ENCODE results near the gene IL10RA.
"Not testable (repeated sequence)": the region's sequence is repeated elsewhere in the genome, so short reads cannot be mapped to it uniquely, and the experiment has no call there.

Gene IL10RA

GRCh38 chr11:118002541-118003423 is 16.6 kb downstream of the IL10RA start:
- peaks cover 0 to 32% (median 0%) of the 10 kb centered on the region in 11 experiments; a peak in 2 of 22 replicates for H4K20me1 ChIP-seq
- no peaks in the 10 kb centered on the region for H3K27me3 ChIP-seq
- H3K4me3 ChIP-seq: peak overlapping the region in 4 of 10 experiments; percentile 7 to 46 (median 30); a peak in 6 of 20 replicates
- TF ChIP-seq Cebpa-rat (IDR thresholded peaks at IDR 0.05): no peak
- peaks cover 0 to 38% (median 0%) of the 10 kb centered on the region in 11 experiments; a peak in 6 of 22 replicates for H3K36me3 ChIP-seq
- peaks cover 35 to 100% (median 55%) of the 10 kb centered on the region in 10 experiments for H3K4me1 ChIP-seq
- H3K4me2 ChIP-seq: peak overlapping the region; percentile 64 to 100 (median 86)
- H3K27ac ChIP-seq: peak overlapping the region in 10 of 11 experiments; percentile 53 to 91 (median 78); a peak in 20 of 22 replicates
- peaks cover 0 to 9% (median 4%) of the 10 kb centered on the region in 11 experiments; a peak in 9 of 22 replicates for H3K9me3 ChIP-seq (replicated peaks in 1 of 11)
- H3K9ac ChIP-seq: peak overlapping the region in 8 of 11 experiments; percentile 9 to 74 (median 68); a peak in 14 of 22 replicates

GRCh38 chr11:118003456-118003855 is 17.3 kb downstream of the IL10RA start:
- peaks cover 42 to 100% (median 62%) of the 10 kb centered on the region in 10 experiments for H3K4me1 ChIP-seq

GRCh38 chr11:118004543-118005223 is 18.5 kb downstream of the IL10RA start:
- TF ChIP-seq Cebpa-rat (IDR thresholded peaks at IDR 0.05): no peak
- Histone ChIP-seq H3K27me3 (no peaks in the 10 kb centered on the region), H3K4me2 (peak overlapping the region in 5 of 11 experiments; percentile 9 to 100 (median 96); a peak in 8 of 22 replicates)

More at GRCh38 chr11:118003456-118003855, 17.3 kb downstream of the IL10RA start:
- peak overlapping the region; percentile 64 to 100 (median 86) for H3K4me2 ChIP-seq
- H4K20me1 ChIP-seq: peaks cover 0 to 26% (median 0%) of the 10 kb centered on the region in 11 experiments; a peak in 2 of 22 replicates
- peaks cover 0 to 9% (median 4%) of the 10 kb centered on the region in 11 experiments; a peak in 9 of 22 replicates for H3K9me3 ChIP-seq (replicated peaks in 1 of 11)
- H3K27me3 ChIP-seq: no peaks in the 10 kb centered on the region
- peak overlapping the region in 10 of 11 experiments; percentile 53 to 91 (median 78); a peak in 19 of 22 replicates for H3K27ac ChIP-seq
- H3K36me3 ChIP-seq: peaks cover 0 to 32% (median 0%) of the 10 kb centered on the region in 11 experiments; a peak in 6 of 22 replicates
- TF ChIP-seq Cebpa-rat (IDR thresholded peaks at IDR 0.05): no peak
- H3K9ac ChIP-seq: peak overlapping the region in 6 of 11 experiments; percentile 52 to 74 (median 72); a peak in 10 of 22 replicates
- H3K4me3 ChIP-seq: peak overlapping the region in 4 of 10 experiments; percentile 7 to 46 (median 30); a peak in 4 of 20 replicates

DNA sequence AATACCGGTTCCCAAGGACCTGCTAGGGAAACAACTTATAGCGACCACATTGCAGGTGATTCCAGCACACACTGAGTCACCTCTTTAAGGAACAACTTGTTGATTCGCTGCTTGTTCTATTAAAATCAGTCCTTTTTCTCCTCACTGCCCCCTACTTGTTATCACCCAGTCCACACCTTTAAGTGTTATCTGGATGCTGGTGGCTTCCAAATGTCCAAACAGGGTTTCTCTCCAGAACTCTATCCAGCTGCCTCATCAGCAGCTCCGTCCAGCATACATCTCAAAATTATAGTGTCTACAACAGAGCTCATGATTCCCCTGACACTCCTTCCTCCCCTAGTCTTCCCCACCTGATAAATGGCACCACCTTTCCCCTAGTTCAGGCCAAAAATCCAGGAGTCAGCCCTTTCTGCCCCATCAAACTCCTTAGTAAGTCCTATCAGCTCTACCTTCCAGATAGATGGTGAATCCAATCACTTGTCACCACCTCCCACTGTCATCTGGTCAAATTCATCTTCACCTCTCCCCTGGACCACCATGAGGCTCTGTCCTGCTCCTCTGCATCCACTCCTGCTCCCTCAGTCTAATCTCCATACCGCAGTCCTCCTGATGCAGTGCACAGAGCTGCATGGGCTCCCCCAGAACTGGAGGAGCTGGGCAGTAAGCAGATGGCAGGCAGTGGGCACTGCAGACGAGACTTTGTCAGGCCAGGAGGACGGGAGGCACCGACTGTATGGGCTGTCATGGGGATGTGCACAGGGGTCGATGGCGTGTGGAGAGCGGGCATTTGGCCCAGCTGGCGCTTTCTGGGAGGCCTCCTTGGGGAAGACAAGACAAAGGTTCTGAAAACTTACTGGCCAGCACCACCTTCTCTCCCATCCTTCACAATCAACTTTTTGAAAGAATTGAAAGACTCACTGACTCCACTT is 19.3 kb downstream of the IL10RA start:
- Histone ChIP-seq H3K4me2 (peak overlapping the region in 5 of 11 experiments; percentile 95 to 100 (median 96); a peak in 8 of 22 replicates), H3K4me1 (peaks cover 62 to 100% (median 82%) of the 10 kb centered on the region in 10 experiments), H3K4me3 (no peak overlapping the region), H3K9ac (0 out of 22 replicates have a peak overlapping the region, but pooled peaks of 1 of the 11 experiments have one; percentile 22), H3K36me3 (peaks cover 0 to 11% (median 0%) of the 10 kb centered on the region in 11 experiments; a peak in 6 of 22 replicates), H3K27ac (peak overlapping the region in 3 of 11 experiments; percentile 1 to 82 (median 8); a peak in 4 of 22 replicates), H3K27me3 (no peaks in the 10 kb centered on the region), H4K20me1 (peaks cover 0 to 6% (median 0%) of the 10 kb centered on the region in 11 experiments; a peak in 2 of 22 replicates), H3K9me3 (replicated peaks in 1 of 11) (peaks cover 0 to 9% (median 4%) of the 10 kb centered on the region in 11 experiments; a peak in 9 of 22 replicates)
- TF ChIP-seq Cebpa-rat (IDR thresholded peaks at IDR 0.05): no peak

More at GRCh38 chr11:118004543-118005223, 18.5 kb downstream of the IL10RA start:
- Histone ChIP-seq H3K27ac (peak overlapping the region in 6 of 11 experiments; percentile 3 to 91 (median 84); a peak in 6 of 22 replicates), H4K20me1 (peaks cover 0 to 13% (median 0%) of the 10 kb centered on the region in 11 experiments; a peak in 2 of 22 replicates), H3K4me1 (peaks cover 54 to 100% (median 74%) of the 10 kb centered on the region in 10 experiments), H3K4me3 (no peak overlapping the region), H3K9ac (no peak overlapping the region), H3K9me3 (replicated peaks in 1 of 11) (peaks cover 0 to 9% (median 4%) of the 10 kb centered on the region in 11 experiments; a peak in 9 of 22 replicates), H3K36me3 (peaks cover 0 to 19% (median 0%) of the 10 kb centered on the region in 11 experiments; a peak in 6 of 22 replicates)

- H3K9me3 ChIP-seq (replicated peaks in 1 of 11): peaks cover 0 to 9% (median 4%) of the 10 kb centered on the region in 11 experiments; a peak in 9 of 22 replicates
- H3K4me3 ChIP-seq: no peak overlapping the region
- peaks cover 0 to 5% (median 0%) of the 10 kb centered on the region in 11 experiments; a peak in 2 of 22 replicates for H3K36me3 ChIP-seq
- H3K9ac ChIP-seq: no peak overlapping the region
- TF ChIP-seq Cebpa-rat (IDR thresholded peaks at IDR 0.05): no peak
- H3K27ac ChIP-seq: peak overlapping the region in 5 of 11 experiments; percentile 82 to 100 (median 95); a peak in 6 of 22 replicates
- no peaks in the 10 kb centered on the region for H4K20me1 ChIP-seq
- no peaks in the 10 kb centered on the region for H3K27me3 ChIP-seq
- H3K4me2 ChIP-seq: peak overlapping the region in 8 of 11 experiments; percentile 85 to 100 (median 94); a peak in 14 of 22 replicates
- H3K4me1 ChIP-seq: peaks cover 69 to 100% (median 87%) of the 10 kb centered on the region in 10 experiments
These were observed 19.9 kb downstream of the IL10RA start for GRCh38 chr11:118006153-118006534.

DNA sequence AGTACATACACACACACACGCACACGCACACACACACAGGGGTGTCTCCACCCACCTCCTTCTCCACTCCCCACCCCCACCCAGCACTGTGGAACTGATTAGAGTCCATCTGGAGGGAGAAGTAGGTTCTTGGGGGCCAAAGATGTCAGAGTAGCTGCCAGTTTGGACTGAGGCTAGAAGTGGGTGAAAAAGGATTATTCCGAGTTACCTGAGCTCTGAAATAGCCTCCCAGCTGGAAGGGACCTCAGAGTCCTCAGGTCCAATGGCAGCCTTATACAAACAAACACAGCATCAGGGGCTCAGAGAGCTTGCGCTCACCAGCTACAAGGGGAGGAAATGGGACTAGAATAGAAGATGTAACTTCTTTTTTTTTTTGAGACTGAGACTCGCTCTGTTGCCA is 20.8 kb downstream of the IL10RA start:
- Histone ChIP-seq H3K4me1 (peaks cover 72 to 100% (median 87%) of the 10 kb centered on the region in 10 experiments), H3K9ac (peak overlapping the region in 5 of 11 experiments; percentile 14 to 63 (median 24); a peak in 6 of 22 replicates), H3K27ac (peak overlapping the region in 8 of 11 experiments; percentile 7 to 100 (median 86); a peak in 13 of 22 replicates), H3K4me2 (peak overlapping the region; percentile 82 to 100 (median 92)), H3K9me3 (replicated peaks in 1 of 11) (peaks cover 0 to 9% (median 4%) of the 10 kb centered on the region in 11 experiments; a peak in 9 of 22 replicates), H3K36me3 (no peaks in the 10 kb centered on the region), H4K20me1 (no peaks in the 10 kb centered on the region), H3K4me3 (peak overlapping the region in 2 of 10 experiments; percentile 14 to 22; a peak in 1 of 20 replicates), H3K27me3 (no peaks in the 10 kb centered on the region)
- no peak for TF ChIP-seq Cebpa-rat (IDR thresholded peaks at IDR 0.05)

GRCh38 chr11:118007563-118008270 is 21.5 kb downstream of the IL10RA start:
- H3K4me3 ChIP-seq; H3K36me3 ChIP-seq; H3K9me3 ChIP-seq (replicated peaks in 1 of 11); H3K27me3 ChIP-seq; H4K20me1 ChIP-seq: not testable (repeated sequence)
- peak overlapping the region; percentile 82 to 100 (median 92) for H3K4me2 ChIP-seq
- peak overlapping the region; percentile 54 to 100 (median 82) for H3K27ac ChIP-seq
- peaks cover 72 to 100% (median 87%) of the 10 kb centered on the region in 10 experiments for H3K4me1 ChIP-seq
- peak overlapping the region in 8 of 11 experiments; percentile 21 to 63 (median 53); a peak in 12 of 22 replicates for H3K9ac ChIP-seq

Measured in BLaER1 treated with 17β-estradiol and CSF1 and Interleukin-3, amounts not matched to agents 10 nM and 100 nM (cell line).